KMS-11 (cell line): ENCODE data around the gene SLC8A1.

ENCODE experiments used
- H2AFZ ChIP-seq: fragments of 200-600 bp; sonication (generic); 2 replicates; pipeline ENCODE4 v1.6.1; 2016; ENCODE audit warnings: antibody characterized with exemption, mixed run types, low read depth
- H3K27ac ChIP-seq: fragments of 200-600 bp; sonication (generic); 2 replicates; pipeline ENCODE4 v1.6.1; 2016; ENCODE audit warnings: mild to moderate bottlenecking, mixed run types
- H3K27me3 ChIP-seq: fragments of 200-600 bp; sonication (generic); 2 replicates; pipeline ENCODE4 v1.6.1; 2017; ENCODE audit warnings: mild to moderate bottlenecking, low read depth, mixed run types, moderate library complexity; ENCODE audit not compliant: insufficient read depth
- H3K36me3 ChIP-seq: fragments of 200-600 bp; sonication (generic); 2 replicates; pipeline ENCODE4 v1.6.1; 2017; ENCODE audit warnings: mild to moderate bottlenecking, mixed run types; ENCODE audit not compliant: insufficient read depth
- H3K4me1 ChIP-seq: fragments of 200-600 bp; sonication (generic); 2 replicates; pipeline ENCODE4 v1.6.1; 2016; ENCODE audit warnings: mild to moderate bottlenecking, low read depth, mixed run types; ENCODE audit not compliant: poor library complexity, severe bottlenecking
- H3K4me2 ChIP-seq: fragments of 200-600 bp; sonication (generic); 2 replicates; pipeline ENCODE4 v1.7.0; 2016; ENCODE audit warnings: mild to moderate bottlenecking, mixed run types
- H3K4me3 ChIP-seq: fragments of 200-600 bp; sonication (generic); IDR thresholded peaks from 2 replicates; pipeline ENCODE4 v1.6.1; 2017; ENCODE audit warnings: low read depth, low read length, mixed read lengths; ENCODE audit not compliant: insufficient read depth
- H3K79me2 ChIP-seq: fragments of 200-600 bp; sonication (generic); 2 replicates; pipeline ENCODE4 v1.6.1; 2016; ENCODE audit warnings: low read depth, mixed run types; ENCODE audit not compliant: insufficient read depth
- H3K9ac ChIP-seq: fragments of 200-600 bp; sonication (generic); 2 replicates; pipeline ENCODE4 v1.6.1; 2016; ENCODE audit warnings: mild to moderate bottlenecking, mixed run types
- H4K20me1 ChIP-seq: fragments of 200-600 bp; sonication (generic); 2 replicates; pipeline ENCODE4 v1.6.1; 2016; ENCODE audit warnings: mild to moderate bottlenecking, mixed run types; ENCODE audit not compliant: insufficient read depth
- TF ChIP-seq, protein P1 (sequence below): fragments of 200-600 bp; sonication (generic); conservative IDR thresholded peaks from 2 replicates; pipeline ENCODE4 v1.6.1; 2017; ENCODE audit warnings: low read depth, mild to moderate bottlenecking, antibody characterized with exemption, low read length, moderate library complexity, mixed read lengths

The SLC8A1 gene

GRCh38 chr2:40397765-40398164 lies 54.1 kb downstream of the SLC8A1 start:
- Histone ChIP-seq H3K27ac (no peak overlapping the region), H2AFZ (no peak overlapping the region), H3K9ac (no peak overlapping the region), H3K4me3 (no peak overlapping the region), H4K20me1 (no peaks in the 10 kb centered on the region), H3K4me1 (no peaks in the 10 kb centered on the region), H3K27me3 (no peaks in the 10 kb centered on the region), H3K36me3 (no peaks in the 10 kb centered on the region), H3K4me2 (no peak overlapping the region), H3K79me2 (no peaks in the 10 kb centered on the region)
- TF ChIP-seq, protein P1, sequence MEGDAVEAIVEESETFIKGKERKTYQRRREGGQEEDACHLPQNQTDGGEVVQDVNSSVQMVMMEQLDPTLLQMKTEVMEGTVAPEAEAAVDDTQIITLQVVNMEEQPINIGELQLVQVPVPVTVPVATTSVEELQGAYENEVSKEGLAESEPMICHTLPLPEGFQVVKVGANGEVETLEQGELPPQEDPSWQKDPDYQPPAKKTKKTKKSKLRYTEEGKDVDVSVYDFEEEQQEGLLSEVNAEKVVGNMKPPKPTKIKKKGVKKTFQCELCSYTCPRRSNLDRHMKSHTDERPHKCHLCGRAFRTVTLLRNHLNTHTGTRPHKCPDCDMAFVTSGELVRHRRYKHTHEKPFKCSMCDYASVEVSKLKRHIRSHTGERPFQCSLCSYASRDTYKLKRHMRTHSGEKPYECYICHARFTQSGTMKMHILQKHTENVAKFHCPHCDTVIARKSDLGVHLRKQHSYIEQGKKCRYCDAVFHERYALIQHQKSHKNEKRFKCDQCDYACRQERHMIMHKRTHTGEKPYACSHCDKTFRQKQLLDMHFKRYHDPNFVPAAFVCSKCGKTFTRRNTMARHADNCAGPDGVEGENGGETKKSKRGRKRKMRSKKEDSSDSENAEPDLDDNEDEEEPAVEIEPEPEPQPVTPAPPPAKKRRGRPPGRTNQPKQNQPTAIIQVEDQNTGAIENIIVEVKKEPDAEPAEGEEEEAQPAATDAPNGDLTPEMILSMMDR: no peak

GRCh38 chr2:40396124-40396523 lies 55.8 kb downstream of the SLC8A1 start:
- H3K4me1 ChIP-seq: no peaks in the 10 kb centered on the region
- TF ChIP-seq, protein P1: no peak
- H3K4me3 ChIP-seq: no peak overlapping the region
- no peaks in the 10 kb centered on the region for H3K79me2 ChIP-seq
- no peaks in the 10 kb centered on the region for H4K20me1 ChIP-seq
- no peaks in the 10 kb centered on the region for H3K36me3 ChIP-seq
- H2AFZ ChIP-seq: no peak overlapping the region
- no peak overlapping the region for H3K9ac ChIP-seq
- no peak overlapping the region for H3K4me2 ChIP-seq
- no peak overlapping the region for H3K27ac ChIP-seq
- no peaks in the 10 kb centered on the region for H3K27me3 ChIP-seq

DNA sequence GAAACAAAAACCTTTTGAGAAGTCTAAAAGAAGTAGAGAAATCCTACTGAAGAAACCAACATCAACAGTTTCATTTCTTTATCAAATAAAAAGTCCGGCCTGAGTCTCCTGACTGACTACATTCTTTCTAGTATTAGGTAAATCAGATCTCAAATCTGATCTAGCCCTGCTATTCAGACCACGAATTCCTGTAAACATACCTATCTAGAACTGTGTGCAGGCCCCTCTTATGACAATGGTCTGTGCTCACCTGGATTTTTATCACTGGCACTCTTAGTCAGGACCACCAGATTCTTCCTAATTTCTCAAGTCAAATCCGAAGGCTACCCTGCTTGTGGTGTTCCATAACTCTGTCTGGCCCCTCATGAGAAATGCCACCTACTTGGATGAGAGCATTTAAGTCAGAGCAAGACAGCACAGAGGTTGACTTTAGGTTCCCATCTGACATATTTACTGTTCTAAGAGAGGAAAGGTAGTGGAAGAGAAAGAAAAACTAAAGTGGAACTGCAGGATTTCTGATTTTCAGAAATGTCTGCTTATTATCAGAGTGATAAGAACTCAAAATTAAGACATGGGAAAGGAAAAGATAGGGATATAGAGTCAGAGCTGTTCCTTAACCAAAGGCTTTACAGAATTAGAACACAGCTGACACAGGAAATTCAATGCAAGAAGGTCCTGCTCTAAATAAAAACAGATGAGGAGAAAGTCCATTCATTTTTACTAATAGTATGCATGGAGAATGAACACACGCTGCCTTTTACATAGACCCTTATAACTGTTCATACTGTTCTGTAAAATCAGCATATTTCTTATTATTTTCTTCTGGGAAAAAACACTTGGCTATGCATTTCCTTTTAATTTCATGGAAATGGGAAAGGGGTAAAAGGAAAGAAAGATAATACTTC lies 56.5 kb downstream of the SLC8A1 start:
- H3K4me2 ChIP-seq: no peak overlapping the region
- H3K27ac ChIP-seq: no peak overlapping the region
- H3K9ac ChIP-seq: no peak overlapping the region
- no peaks in the 10 kb centered on the region for H3K79me2 ChIP-seq
- H3K27me3 ChIP-seq: no peaks in the 10 kb centered on the region
- no peaks in the 10 kb centered on the region for H4K20me1 ChIP-seq
- no peak overlapping the region for H3K4me3 ChIP-seq
- H3K36me3 ChIP-seq: no peaks in the 10 kb centered on the region
- H2AFZ ChIP-seq: no peak overlapping the region
- TF ChIP-seq, protein P1: no peak
- no peaks in the 10 kb centered on the region for H3K4me1 ChIP-seq

DNA sequence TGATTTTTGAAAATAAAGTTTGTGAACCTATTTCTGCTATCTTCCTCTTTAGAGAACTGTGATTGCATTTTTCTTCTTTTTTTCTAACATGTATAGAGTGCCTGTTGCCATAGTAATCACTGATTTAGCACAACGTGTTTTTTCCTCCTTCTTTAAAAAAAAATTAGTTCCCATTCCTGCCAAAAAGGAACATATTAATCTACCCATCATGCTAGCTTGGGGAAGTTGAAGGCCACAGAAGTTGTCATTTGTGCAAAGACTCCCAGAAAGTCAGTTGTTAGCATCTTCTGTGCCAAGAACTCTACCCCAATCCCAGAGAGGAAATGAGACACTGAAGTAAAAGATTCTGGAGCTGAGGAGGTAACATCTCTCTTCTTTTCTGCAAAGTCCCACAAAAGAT lies 57.3 kb downstream of the SLC8A1 start:
- Histone ChIP-seq H3K27ac (no peak overlapping the region), H3K79me2 (no peaks in the 10 kb centered on the region), H3K36me3 (no peaks in the 10 kb centered on the region), H2AFZ (no peak overlapping the region), H3K4me1 (no peaks in the 10 kb centered on the region), H3K27me3 (no peaks in the 10 kb centered on the region), H4K20me1 (no peaks in the 10 kb centered on the region), H3K4me3 (no peak overlapping the region), H3K4me2 (no peak overlapping the region), H3K9ac (no peak overlapping the region)
- TF ChIP-seq, protein P1: no peak
